Skin of body (tissue), 2 donors: Measurements from ENCODE around the gene CDH18. TPM values are rescaled to one million over a fixed set of nuclear protein-coding genes. Genes with fewer than 3 reads are reported as not detected.

ENCODE experiments used
- DNase-seq: peaks from one replicate; lab custom pipeline; 2025; lab: John Stamatoyannopoulos, UW
- total RNA-seq: library from RNA; depleted of rRNA; stranded (reverse); fragments of >200 nt; gene quantifications from one replicate; pipeline ENCODE4 v1.2.3, GENCODE V29; 2014

CDH18 gene
- total RNA-seq, 1 donor from 2014 or later = 16.5 TPM

DNA sequence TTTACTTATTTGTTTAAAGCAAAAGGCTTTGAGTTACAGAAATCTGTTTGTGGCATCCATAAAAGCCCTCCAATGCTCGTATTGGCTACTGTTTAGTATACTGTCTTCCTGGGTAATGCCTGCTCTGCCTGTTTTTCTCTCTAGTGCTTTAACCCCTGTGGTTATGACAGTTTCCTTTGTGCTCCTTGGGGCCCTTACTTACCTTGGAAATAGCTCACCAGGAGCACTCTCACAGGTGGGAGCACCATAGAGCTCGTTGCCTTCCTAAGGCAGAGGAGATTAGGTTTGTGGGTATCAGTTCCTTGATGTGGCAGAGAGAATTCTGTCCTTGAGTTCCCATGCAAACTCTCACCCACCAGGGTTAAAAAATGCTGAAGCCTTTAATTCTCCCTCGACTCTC, 242.8 kb downstream of the CDH18 start:
- DNase-seq = no peak

DNA sequence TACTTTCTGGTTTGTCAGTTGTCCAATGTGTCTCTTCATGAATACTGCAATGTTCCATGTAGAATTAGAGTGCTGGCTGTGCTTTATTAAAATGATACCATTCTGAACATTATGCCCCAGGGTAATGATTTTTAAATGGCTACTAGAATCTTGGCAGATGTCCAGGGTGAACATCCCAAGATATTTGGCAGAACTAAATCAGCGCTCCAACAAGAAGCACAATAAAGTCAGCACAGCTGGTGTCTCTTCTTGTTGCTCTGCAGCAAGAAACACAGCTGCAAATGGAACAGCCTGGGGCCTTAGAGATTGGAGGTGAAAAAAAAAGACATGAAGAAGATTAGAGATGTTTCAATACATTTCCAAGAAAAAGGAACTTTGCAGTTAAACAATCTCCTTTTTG, 248.3 kb downstream of the CDH18 start:
- DNase-seq = peak; percentile 63

DNA sequence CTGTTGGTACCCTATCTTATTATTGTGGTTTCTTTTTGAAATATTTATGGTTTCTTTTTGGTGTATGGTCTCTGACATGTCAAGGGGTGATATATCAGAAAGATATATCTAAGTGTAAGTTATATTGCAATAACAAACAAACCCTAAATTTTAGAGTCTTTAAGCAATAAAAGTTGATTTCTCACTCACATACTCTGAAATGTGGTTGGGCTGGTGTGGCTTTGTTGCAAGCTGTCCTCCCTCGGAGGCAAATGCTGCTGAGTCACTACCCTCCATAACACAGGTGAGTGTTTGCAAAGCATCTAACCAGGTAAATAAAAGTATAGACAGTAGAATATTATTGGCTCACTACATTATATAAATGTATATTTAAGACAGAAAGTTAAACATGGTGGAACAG, 253.2 kb downstream of the CDH18 start:
- no peak for DNase-seq

DNA sequence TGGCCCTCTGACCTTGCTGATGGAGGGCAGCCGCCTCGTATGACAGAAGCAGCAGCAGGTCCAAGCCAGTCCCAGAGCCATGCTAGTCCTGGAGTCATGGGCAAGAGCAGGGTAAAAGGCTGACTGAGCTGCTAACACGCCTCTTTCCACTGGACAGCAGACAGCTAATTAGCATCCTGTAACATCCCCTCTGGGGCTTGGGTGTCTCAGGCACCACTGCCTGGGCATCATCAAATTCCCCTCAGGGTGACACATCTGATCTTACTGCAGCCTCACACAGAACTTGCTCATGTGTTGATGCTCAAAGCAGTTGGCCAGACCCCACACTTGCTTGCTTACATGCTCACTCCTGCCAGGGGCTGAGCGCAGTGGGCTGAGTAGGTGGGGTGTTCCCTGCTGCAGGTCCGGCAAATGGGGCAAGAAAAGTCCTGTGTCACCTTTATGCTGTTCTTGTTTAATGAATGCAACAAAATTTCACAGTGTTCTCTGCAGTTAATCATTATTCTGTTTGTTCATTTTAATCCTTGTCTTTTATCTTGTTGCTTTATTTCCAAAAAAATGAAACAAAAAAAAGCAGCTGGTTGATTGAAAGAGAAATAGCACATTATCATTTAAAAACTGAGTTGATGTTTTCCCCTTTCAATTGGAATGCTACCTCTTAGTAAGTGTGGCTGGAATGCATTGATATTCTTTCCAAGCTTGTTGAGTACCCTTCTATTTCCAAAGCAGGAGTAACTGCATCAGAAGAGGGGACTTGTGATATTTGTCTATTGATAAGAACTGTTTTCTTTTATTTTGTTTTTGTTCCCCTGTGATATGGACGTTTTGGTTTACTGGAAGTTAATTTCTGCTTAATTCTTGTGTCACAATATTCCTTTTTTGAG, 254.1 kb downstream of the CDH18 start:
- no peak for DNase-seq

DNA sequence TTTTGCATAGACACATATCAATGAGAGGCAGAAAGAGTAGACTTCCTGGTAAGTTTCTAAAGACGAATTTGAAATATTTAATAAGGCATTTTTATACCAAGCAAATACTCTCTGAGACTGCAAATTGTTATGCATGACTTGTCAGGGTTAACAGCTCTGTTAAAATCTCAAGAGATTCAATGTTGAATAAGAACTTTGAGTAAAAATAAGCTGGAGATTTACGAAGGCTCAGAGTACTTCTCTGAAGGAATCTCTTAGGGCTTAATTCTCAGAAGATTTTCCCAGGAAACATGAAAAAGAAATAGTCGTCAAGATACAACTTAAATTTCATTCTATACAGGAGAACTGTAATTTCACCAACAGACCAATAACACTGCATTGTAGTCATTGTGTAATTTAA, 259.4 kb downstream of the CDH18 start:
- DNase-seq = no peak

DNA sequence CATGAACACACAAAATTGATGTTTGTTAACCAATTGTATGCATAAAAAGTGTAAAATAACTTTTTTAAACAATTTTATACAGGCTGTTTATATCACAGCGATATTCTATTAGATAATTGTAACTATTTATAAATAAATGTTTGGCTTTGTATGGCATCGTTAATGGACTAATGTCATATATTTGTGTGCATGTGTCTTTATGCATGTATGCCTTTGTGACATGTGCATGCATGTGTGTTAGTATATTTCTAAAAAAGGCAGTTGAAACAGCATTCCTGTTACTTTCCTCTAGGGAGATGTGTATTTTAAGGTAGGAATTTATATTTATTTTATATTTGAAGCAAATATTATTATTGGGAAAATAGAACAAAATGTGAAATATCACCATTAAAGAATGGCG, 268.9 kb downstream of the CDH18 start:
- no peak for DNase-seq

DNA sequence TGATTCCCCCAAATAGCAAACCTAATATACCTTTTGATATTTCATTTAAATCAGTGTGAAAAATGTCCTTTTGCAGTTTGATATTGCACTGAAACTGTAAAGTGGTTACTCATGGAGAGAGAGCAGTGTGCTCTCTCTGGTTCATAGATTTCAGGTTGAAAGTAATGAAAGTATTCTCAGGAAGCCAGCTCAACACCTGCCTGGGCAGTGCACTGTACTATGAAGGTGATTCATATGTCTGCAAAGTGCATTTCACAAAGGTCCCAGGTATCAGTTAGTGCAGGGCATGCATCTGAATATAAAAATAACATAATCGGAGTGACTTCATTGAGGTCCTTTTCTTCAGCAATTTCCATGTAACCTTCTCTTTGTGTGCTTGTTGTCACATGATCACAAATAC, 274.3 kb downstream of the CDH18 start:
- no peak for DNase-seq

DNA sequence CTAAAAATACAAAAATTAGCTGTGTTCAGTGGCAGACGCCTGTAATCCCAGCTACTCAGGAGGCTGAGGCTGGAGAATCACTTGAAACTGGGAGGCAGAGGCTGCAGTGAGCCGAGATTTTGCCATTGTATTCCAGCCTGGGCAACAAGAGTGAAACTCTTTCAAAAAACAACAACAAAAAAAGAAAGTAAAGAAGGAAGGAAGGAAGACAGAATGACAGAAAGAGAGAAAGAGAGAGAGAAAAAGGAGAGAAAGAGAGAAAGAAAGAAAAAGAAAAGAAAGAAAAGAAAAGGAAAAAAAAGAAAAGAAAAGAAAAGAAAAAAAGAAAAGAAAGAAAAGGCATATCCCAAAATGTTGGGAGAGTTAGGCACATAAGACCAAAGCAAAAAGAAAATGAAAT, 278.6 kb downstream of the CDH18 start:
- no peak for DNase-seq

DNA sequence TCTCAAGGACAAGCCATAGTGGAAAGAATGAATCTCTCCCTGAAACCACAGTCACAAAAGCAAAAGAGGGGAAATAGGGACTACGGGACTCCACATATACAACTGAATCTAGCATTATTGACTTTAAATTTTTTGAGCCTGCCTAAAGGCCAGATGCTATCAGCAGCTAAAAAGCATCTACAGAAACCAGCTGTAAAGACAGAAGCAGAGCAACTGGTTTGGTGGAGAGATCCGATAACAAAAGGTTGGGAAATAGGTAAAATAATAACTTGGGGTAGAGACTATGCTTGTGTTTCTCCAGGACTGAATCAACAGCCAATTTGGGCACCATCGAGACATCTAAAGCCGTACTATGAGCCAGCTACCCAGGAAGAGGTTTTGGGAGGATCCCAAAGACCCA, 281.2 kb downstream of the CDH18 start:
- no peak for DNase-seq

DNA sequence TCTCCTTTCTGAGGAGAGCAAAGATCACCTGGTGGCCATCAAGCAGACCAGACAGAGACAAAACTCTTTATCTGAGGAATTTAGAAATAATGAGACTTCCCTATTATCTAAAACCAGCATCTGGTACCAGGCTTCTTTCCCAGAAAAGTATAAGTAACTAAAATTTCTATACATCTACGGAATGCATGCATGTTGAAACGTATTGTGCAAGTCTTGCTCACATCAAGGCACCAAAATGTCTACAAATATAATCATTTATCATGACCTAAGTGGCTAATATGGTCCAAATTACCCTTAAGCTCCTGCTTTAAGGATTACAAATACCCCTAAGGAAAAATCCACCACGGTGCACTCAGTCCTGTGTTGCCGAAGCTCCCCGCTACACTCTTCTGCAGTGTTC, 286.3 kb downstream of the CDH18 start:
- DNase-seq = no peak

DNA sequence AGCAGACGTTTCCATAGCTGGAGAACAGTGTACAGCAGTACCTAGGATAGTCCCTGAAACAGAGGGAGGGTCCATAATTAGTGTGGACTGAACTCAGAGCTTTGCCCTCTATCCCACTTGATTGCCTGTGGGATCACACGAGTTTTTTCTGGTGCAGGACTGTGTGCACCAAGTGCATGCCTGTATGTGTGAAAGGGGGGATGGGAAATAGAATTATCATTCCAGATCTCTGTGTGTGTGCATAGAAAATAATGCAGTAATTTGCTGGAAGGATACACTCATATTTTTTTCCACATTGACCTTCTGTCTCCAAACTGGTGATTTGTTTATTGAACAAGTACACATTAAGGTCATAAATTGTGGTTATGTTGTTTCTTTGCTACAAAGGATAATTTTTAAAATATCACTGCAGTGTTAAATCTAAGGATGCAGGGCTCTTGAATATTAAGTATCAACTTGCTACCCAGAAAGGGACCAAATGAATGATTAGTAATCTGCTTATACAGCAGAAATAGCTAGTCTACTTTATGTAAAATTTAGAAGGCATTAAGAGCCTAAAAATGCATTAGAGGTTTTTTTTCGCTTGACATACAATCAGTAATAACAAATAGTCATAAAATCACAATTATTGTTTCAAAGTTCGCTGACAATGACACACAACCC, 292.9 kb downstream of the CDH18 start:
- no peak for DNase-seq

DNA sequence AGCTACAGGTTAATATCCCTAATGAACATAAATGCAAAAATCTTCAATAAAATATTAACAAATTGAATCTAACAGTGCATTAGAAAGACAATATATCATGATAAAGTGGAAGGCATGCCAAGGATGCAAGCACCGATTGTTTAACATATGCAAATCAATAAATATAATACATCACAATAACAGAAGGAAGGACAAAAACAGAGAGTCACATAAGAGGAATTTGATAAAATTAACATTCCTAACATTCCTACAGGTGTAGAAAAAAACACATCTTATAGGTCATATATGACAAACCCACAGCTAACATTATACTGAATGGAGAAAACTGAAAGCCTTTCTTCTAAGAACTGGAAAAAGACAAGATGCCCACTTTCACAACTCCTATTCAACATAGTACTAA, 297.0 kb downstream of the CDH18 start:
- no peak for DNase-seq

DNA sequence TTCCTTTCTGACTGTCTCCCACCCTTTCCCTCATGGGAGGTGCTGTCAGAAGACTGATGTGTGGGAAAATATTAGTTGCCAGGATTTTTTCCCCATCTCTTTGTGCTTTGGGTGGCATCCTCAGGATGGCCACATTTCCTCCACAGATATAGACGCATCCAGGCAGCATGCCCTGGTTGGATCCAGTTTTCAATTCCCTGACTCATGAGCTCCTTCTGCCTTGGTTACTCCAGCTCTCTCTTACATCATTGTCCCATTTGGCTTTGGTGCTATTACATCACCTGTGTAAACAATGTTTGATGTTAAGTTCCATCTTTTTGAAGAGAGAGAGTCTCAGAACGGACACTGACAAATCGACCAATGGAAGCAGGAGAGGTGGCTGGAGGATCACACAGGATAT, 302.5 kb downstream of the CDH18 start:
- DNase-seq = no peak

DNA sequence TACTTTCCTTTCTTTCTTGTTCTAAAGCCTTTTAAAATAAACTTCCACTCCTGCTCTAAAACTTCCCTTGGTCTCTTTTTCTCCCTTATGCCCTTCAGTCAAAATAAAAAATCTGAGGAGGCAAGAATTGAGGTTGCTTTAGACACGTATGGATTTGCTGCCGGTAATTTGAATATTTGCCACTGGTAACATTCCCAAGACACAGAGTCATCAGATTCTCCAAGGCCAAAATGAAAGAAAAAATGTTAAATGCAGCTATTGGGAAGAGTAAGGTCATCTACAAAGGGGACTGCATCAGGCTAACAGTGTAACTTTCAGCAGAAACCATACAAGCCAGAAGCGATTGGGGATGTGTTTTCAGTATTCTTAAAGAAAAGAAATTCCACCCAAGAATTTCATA, 311.1 kb downstream of the CDH18 start:
- DNase-seq = no peak

DNA sequence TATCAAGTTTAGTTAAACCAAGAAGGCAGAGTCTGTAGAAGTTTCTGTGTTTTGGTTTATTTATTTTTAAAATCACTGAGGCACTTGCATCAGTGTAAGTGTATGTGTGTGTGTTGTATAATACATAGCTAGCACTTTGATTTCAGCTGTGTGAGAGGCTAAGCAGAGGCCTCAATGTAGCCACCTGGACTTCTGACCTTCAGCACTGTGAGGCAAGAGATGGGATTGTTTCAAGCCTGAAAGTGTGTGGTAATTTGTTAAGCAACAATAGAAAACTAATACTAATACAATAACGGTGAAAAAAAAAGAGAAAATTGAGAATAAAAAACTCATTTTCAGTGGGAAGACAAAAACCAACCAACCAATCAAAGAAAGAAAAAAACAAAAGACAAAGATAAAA, 327.3 kb downstream of the CDH18 start:
- no peak for DNase-seq

DNA sequence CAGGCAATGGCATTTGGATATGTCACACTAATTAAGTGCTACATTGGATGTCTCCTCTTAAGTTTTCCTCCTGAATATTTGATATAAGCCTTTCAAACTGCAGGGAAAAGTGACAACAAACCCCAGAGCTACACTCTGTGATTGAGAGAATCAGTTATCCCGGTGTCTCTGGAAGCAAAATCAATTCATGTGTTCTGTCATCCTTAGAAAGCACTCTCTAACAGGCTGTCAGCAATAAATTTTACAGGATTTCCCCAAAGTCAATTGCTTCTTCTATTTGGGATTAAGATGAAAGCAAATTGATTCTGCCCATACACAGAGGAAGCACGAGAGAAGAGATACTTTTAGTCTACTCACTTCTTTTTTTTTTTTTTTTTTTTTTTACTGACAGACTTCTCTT, 332.4 kb downstream of the CDH18 start:
- DNase-seq = no peak

DNA sequence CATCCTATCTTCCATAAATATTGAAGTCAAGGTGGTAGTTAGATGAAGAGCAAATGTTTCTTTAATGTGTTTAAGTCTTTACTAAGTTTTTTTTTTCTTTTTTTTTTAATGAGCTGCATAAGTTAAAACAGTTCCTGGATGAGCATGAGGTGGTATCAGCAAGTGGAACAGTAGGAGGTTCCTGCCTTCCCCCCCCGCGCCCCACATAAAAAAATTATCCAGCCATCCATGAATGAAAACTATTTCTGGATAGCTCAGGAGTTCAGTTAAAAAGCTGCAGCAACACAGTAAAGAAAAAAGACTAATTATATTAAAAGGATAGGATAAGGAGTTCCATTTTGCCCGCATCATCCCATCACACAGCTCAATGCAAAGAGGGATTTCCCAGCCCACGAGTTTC, 349.5 kb downstream of the CDH18 start:
- no peak for DNase-seq

DNA sequence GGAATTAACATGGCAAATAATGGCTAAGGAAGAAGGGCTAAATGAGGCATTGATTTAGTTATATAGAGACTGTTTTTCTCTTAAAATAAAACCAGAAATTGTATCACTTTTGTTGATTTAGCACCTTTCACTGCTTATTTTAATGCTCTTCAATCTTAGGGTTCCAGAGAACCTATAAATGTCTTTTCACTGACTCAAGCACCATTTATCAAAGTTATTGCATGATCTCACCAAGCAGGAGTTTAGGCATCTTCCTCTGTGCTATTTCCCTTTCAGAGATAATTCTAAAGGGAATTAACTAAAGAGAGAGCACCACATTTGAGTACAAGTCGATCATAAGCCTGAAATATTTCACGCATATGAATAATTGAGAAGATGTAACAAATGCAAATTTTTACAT, 357.1 kb downstream of the CDH18 start:
- DNase-seq = no peak

DNA sequence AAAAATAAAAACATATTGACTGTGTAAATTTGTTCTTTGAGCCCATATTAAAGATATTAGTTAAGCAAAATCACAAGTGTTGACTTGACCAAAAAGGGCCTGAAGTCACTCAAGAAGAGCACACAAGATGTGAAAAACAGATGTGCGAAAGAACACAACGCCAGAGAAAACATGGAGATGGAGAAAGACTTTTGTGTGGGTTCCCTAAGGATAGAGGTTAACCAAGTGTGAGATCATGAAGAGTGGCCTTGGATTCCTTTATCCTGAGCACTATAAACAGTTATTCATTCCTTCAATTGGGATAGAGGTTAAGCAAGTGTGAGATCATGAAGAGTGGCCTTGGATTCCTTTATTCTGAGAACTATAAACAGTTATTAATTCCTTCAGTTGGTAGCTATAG, 361.8 kb downstream of the CDH18 start:
- DNase-seq = no peak

DNA sequence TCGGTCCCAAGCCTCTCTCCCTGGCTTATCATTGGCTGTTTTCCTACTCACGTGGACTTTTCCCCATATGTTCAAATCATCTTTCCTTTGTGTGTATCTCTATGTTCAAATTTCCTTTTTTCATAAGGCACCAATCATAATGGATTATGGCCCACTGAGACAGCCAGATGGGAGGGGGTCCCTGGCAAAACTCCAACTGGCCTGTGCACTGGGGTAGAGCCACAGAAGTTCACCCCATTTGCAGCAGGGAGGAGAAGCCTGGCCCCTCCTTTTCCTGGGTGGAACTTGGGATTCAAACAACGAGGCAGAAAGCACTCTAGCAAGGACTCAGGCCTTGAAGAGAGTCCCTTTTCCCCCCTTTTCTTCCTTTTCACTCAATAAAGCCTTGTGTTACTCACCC, 362.4 kb downstream of the CDH18 start:
- DNase-seq = no peak

DNA sequence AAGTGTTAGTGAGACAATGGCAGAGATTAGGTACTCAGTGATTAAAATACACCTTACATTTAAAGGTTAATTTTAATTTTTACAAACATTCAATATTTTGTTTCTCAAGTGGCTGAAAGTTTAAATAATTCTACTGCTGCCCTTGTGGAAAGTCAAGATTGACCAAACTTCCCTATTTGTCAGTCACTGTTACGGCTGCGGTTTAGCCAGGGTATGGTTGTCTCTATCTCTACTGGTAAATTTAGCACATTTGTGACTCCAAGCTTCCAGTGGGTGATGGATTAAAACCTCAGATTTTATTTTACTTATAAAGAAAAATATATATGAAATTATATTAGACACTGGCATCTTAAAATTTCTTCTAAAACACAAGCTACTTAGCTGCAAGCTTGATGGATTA, 368.4 kb downstream of the CDH18 start:
- no peak for DNase-seq

DNA sequence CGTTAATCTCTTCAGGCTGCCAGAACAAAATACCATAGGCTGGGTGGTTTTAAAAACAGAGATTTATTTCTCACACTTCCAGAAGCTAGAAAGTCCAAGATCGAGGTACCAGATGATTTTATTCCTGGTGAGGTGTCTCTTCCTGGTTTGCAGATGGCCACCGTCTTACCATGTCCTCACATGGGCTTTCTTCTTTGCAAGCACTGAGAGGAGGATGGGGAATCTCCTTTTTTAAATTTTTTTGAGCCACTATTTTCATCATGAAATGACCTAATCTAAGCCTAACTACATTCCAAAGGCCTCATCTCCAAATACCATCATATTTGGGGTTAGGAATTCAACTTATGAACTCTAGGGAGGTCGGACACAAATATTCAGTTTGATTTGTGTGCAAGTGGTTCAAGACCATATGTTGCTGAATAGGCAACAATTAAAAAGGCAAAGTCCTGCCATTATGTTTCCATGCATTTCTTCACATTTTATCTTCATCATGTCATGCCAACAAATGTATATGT, 371.2 kb downstream of the CDH18 start:
- DNase-seq = no peak

DNA sequence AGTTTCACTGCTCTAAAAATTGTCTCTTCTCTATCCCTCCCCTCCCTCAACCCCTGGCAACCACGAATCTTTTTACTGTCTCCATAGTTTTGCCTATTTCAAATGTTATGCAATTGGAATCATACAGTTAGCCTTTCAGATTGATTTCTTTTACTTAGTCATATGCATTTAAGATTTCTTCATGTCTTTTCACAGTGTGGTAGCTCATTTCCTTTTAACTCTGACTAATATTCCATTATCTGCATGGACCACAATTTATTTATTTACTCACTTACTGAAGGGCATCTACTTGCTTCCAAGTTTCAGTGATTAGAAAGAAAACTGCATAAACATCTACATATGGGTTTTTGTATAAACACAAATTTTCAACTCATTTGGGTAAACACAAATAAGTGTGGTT, 372.3 kb downstream of the CDH18 start:
- no peak for DNase-seq
